Gastroesophageal sphincter (tissue), 3 donors: ENCODE results near the gene CASQ2.
A peak's percentile ranks its signal among the peaks of the same experiment; 100 is the strongest.

ENCODE experiments used
- EP300 ChIP-seq: sonication (generic); formaldehyde crosslinking; IDR thresholded peaks from one replicate; pipeline ENCODE4 v1.6.1; 2017; ENCODE audit warnings: antibody characterized with exemption, mild to moderate bottlenecking
- POLR2A ChIP-seq, 2 donors: fragments of 450-650 bp; IDR thresholded peaks; one replicate each; pipeline ENCODE4 v1.6.1; 2017; ENCODE audit warnings: antibody characterized with exemption in 2 of 2, mild to moderate bottlenecking in 2 of 2, moderate library complexity in 1 of 2
- POLR2AphosphoS5 ChIP-seq: sonication (generic); formaldehyde crosslinking; IDR thresholded peaks from one replicate; pipeline ENCODE4 v1.6.1; 2017; ENCODE audit warnings: antibody characterized with exemption
- TF ChIP-seq, protein P1 (sequence below), 4 experiments: fragments of 200-600 bp in 2 of 4; fragments of 450-650 bp in 2 of 4; sonication (generic) in 1 of 4; IDR thresholded peaks; one replicate each; pipeline ENCODE4 v1.5.1; 2017 to 2019; ENCODE audit warnings: antibody characterized with exemption in 4 of 4, mild to moderate bottlenecking in 2 of 4, moderate library complexity in 2 of 4

DNA sequence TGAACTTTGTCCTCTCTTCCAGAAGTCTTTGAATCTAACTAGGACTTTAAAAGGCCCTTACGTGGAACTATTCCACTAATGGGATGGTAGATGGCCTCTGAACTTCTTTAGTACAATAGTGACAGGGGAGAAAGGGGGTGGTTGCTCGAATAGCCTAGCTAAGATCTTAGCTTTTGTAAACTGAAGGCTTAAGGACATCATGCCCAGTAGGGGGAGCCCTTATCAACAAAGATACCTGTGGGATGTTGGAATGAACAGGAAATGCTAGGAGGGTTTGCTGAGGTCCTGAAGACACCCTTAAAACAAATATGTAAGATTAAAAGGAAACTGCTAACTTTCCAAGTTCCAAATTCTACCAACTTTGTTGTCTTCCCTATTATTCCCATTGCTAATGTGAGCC, 39.2 kb upstream of the CASQ2 start:
- no peak for TF ChIP-seq POLR2A (IDR thresholded peaks at IDR 0.05)
- TF ChIP-seq, protein P1, sequence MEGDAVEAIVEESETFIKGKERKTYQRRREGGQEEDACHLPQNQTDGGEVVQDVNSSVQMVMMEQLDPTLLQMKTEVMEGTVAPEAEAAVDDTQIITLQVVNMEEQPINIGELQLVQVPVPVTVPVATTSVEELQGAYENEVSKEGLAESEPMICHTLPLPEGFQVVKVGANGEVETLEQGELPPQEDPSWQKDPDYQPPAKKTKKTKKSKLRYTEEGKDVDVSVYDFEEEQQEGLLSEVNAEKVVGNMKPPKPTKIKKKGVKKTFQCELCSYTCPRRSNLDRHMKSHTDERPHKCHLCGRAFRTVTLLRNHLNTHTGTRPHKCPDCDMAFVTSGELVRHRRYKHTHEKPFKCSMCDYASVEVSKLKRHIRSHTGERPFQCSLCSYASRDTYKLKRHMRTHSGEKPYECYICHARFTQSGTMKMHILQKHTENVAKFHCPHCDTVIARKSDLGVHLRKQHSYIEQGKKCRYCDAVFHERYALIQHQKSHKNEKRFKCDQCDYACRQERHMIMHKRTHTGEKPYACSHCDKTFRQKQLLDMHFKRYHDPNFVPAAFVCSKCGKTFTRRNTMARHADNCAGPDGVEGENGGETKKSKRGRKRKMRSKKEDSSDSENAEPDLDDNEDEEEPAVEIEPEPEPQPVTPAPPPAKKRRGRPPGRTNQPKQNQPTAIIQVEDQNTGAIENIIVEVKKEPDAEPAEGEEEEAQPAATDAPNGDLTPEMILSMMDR (IDR thresholded peaks at IDR 0.05) = peak; percentile 25 to 63 (median 44)
- no peak for TF ChIP-seq POLR2AphosphoS5
- no peak for TF ChIP-seq EP300
